ENCODE measurements around the gene PDE12. TPM values are rescaled to one million over a fixed set of nuclear protein-coding genes. Genes with fewer than 3 reads are reported as not detected.

The PDE12 gene
- total and polyA plus RNA-seq, 2 of the 13 experiments (the other 11 are each of a cell fraction or from before 2014, with no cell fraction given) = 9.0 to 17.8 TPM

DNA sequence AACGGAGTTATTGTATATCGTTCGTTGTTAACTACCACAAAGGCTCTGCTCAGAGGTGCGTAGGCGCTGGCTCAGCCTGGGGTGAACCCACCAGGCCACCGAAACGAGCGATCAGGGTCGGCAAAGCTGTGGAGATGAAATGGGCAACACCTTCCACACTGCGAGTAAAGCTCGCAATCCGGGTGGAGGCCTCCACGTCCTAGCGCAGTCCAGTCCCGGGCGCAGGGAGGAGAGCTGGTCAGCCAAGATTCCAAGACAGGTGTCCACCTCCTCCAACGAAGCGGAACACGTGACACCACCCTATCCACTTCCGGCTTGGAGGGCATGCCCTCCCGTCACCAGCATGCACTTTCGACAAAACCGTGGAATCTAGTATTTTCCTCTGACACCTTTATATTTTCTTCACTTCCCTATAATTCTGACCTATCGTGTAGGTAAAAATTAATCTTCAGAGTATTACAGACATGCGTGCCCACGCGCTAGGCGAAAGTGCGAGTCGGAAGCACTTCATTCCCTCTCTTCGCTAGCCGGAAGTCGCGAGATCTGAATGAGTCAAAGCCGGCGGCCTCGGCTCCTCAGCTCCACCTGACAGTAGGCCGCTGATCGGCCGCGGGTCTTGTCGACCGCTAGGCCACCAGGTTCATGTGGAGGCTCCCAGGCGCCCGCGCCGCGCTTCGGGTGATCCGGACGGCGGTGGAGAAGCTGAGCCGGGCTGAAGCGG, at the start of gene PDE12 (continued):
- TF ChIP-seq ZEB1 (IDR thresholded peaks at IDR 0.05; ENCODE audit: insufficient replicate concordance, low read depth) (no peak), AGO1 (IDR thresholded peaks at IDR 0.05; ENCODE audit: low read depth, low read length, poor library complexity, severe bottlenecking) (no peak), ZNF792 (CRISPR knock-in tag; IDR thresholded peaks at IDR 0.05) (no peak), EEA1 (CRISPR knock-in tag; IDR thresholded peaks at IDR 0.05; ENCODE audit: borderline replicate concordance) (peak; percentile 84; the same call in 1 of the 2 replicates), RFX1 (IDR thresholded peaks at IDR 0.05) (no peak), CC2D1A (CRISPR knock-in tag; IDR thresholded peaks at IDR 0.05) (no peak), ZNF558 (CRISPR knock-in tag; IDR thresholded peaks at IDR 0.05; ENCODE audit: borderline replicate concordance) (peak; percentile 89), ZNF761 (CRISPR knock-in tag; conservative IDR thresholded peaks at IDR 0.05) (no peak; the same call in 1 of the 2 replicates), BATF2 (CRISPR knock-in tag; IDR thresholded peaks at IDR 0.05) (peak; percentile 93), KLF13 (CRISPR knock-in tag; IDR thresholded peaks at IDR 0.05) (no peak), SCMH1 (CRISPR knock-in tag; IDR thresholded peaks at IDR 0.05; ENCODE audit: borderline replicate concordance) (no peak), YEATS2 (CRISPR knock-in tag; IDR thresholded peaks at IDR 0.05; ENCODE audit: borderline replicate concordance) (peak; percentile 97), ZNF839 (CRISPR knock-in tag; IDR thresholded peaks at IDR 0.05; ENCODE audit: borderline replicate concordance) (no peak), ARHGAP35 (CRISPR knock-in tag; IDR thresholded peaks at IDR 0.05; ENCODE audit: borderline replicate concordance) (no peak; the same call in 1 of the 2 replicates), AGO2 (optimal IDR thresholded peaks at IDR 0.05; ENCODE audit: low read depth, low read length) (no peak), ZSCAN20 (CRISPR knock-in tag; IDR thresholded peaks at IDR 0.05; ENCODE audit: borderline replicate concordance) (0 out of 2 replicates have a peak, but pooled peaks have one; percentile 72), ZSCAN21 (CRISPR knock-in tag; IDR thresholded peaks at IDR 0.05; ENCODE audit: borderline replicate concordance) (peak; percentile 89; the same call in 1 of the 2 replicates), CENPBD1 (CRISPR knock-in tag; IDR thresholded peaks at IDR 0.05; ENCODE audit: borderline replicate concordance, low read depth) (no peak), ZNF549 (CRISPR knock-in tag; IDR thresholded peaks at IDR 0.05) (no peak), NAIF1 (CRISPR knock-in tag; IDR thresholded peaks at IDR 0.05; ENCODE audit: borderline replicate concordance) (peak; percentile 80; the same call in 1 of the 2 replicates)
- TF ChIP-seq, protein P1, sequence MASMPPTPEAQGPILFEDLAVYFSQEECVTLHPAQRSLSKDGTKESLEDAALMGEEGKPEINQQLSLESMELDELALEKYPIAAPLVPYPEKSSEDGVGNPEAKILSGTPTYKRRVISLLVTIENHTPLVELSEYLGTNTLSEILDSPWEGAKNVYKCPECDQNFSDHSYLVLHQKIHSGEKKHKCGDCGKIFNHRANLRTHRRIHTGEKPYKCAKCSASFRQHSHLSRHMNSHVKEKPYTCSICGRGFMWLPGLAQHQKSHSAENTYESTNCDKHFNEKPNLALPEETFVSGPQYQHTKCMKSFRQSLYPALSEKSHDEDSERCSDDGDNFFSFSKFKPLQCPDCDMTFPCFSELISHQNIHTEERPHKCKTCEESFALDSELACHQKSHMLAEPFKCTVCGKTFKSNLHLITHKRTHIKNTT (CRISPR knock-in tag; IDR thresholded peaks at IDR 0.05) = no peak
- TF ChIP-seq, protein P2, sequence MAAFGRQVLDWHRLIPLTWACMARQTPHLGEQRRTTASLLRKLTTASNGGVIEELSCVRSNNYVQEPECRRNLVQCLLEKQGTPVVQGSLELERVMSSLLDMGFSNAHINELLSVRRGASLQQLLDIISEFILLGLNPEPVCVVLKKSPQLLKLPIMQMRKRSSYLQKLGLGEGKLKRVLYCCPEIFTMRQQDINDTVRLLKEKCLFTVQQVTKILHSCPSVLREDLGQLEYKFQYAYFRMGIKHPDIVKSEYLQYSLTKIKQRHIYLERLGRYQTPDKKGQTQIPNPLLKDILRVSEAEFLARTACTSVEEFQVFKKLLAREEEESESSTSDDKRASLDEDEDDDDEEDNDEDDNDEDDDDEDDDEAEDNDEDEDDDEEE (CRISPR knock-in tag; IDR thresholded peaks at IDR 0.05) = no peak
- TF ChIP-seq, protein P3, sequence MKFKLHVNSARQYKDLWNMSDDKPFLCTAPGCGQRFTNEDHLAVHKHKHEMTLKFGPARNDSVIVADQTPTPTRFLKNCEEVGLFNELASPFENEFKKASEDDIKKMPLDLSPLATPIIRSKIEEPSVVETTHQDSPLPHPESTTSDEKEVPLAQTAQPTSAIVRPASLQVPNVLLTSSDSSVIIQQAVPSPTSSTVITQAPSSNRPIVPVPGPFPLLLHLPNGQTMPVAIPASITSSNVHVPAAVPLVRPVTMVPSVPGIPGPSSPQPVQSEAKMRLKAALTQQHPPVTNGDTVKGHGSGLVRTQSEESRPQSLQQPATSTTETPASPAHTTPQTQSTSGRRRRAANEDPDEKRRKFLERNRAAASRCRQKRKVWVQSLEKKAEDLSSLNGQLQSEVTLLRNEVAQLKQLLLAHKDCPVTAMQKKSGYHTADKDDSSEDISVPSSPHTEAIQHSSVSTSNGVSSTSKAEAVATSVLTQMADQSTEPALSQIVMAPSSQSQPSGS (CRISPR knock-in tag; IDR thresholded peaks at IDR 0.05) = peak; percentile 75; the same call in 1 of the 2 replicates
- TF ChIP-seq, protein P4, sequence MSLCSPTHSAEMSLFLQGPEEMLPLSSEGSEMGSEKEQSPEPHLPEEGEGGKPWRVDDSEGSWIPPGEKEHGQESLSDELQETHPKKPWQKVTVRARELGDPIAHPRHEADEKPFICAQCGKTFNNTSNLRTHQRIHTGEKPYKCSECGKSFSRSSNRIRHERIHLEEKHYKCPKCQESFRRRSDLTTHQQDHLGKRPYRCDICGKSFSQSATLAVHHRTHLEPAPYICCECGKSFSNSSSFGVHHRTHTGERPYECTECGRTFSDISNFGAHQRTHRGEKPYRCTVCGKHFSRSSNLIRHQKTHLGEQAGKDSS (CRISPR knock-in tag; IDR thresholded peaks at IDR 0.05; ENCODE audit: borderline replicate concordance, low read depth) = peak; percentile 87

Data from HepG2 (cell line).